Fibroblast of the aortic adventitia (primary cell): Measurements from ENCODE around the gene RPL6. TPM values are rescaled to one million over a fixed set of nuclear protein-coding genes. Genes with fewer than 3 reads are reported as not detected.

Experiments used
- DNase-seq: peaks from one replicate; pipeline ENCODE4 v3.0.0-alpha.2; 2010; ENCODE audit warnings: low read depth
- H3K4me3 ChIP-seq: 2 replicates; pipeline ENCODE4 v1.5.1; 2011; ENCODE audit warnings: low read depth, mild to moderate bottlenecking, control low read depth, low read length, moderate library complexity
- CTCF ChIP-seq: IDR thresholded peaks from 2 replicates; pipeline ENCODE4 v1.5.1; 2011; ENCODE audit warnings: mild to moderate bottlenecking, low read length, control low read depth, inconsistent platforms; ENCODE audit not compliant: insufficient read depth
- total RNA-seq: library from RNA; depleted of rRNA; stranded (reverse); fragments of >200 nt; gene quantifications from 2 replicates; pipeline ENCODE4 v1.2.3, GENCODE V29; 2012; ENCODE audit warnings: low replicate concordance

RPL6 gene
- total RNA-seq, 1 donor = 1,914 TPM

GRCh38 chr12:112357214-112357613 is 52.2 kb downstream of the RPL6 start:
- TF ChIP-seq CTCF = no peak
- H3K4me3 ChIP-seq = no peak overlapping the region
- DNase-seq = no peak

Other genes starting within 250 kb of the RPL6 start
- 14.1 and 22.1 TPM in 2 replicates for gene HECTD4, start 27.2 kb downstream of the RPL6 start, total RNA-seq
- gene PTPN11, start 9.3 kb upstream of the RPL6 start, total RNA-seq = 112 and 133 TPM in 2 replicates